Thyroid gland (tissue), 4 donors: ENCODE results near the gene ZFHX2. TPM values are rescaled to one million over a fixed set of nuclear protein-coding genes. Genes with fewer than 3 reads are reported as not detected.

ENCODE experiments used
- DNase-seq, 2 donors: peaks; one replicate each; pipeline ENCODE4 v3.0.0-alpha.2; 2019
- H3K27ac ChIP-seq, 3 donors: fragments of 200-600 bp; sonication (generic); 1 replicate in 2 of 3; 2 replicates in 1 of 3; pipeline ENCODE4 v1.5.1; 2016 to 2019; ENCODE audit warnings: mild to moderate bottlenecking in 1 of 3, moderate library complexity in 1 of 3
- H3K27me3 ChIP-seq: fragments of 200-600 bp; sonication (generic); one replicate; pipeline ENCODE4 v1.5.1; 2019
- H3K36me3 ChIP-seq, 2 donors: fragments of 200-600 bp; sonication (generic); one replicate each; pipeline ENCODE4 v1.5.1; 2016 to 2019
- H3K4me1 ChIP-seq, 2 donors: fragments of 200-600 bp; sonication (generic); one replicate each; pipeline ENCODE4 v1.5.1; 2017 to 2019
- H3K4me3 ChIP-seq, 3 donors: fragments of 200-600 bp; sonication (generic); replicated peaks in 1 of 3; 1 replicate in 2 of 3; 2 replicates in 1 of 3; pipeline ENCODE4 v1.5.1; 2016; ENCODE audit warnings: mild to moderate bottlenecking in 1 of 3
- H3K9me3 ChIP-seq: fragments of 200-600 bp; sonication (generic); one replicate; pipeline ENCODE4 v1.5.1; 2017
- POLR2A ChIP-seq, 2 donors: fragments of 450-650 bp; IDR thresholded peaks; one replicate each; pipeline ENCODE4 v1.6.1; 2017; ENCODE audit warnings: antibody characterized with exemption in 2 of 2, mild to moderate bottlenecking in 2 of 2, moderate library complexity in 1 of 2
- WGBS, 2 donors: methylation state at CpG; one replicate each; pipeline ENCODE4 v1.1.5; 2017; 5-methylcytosine and 5-hydroxymethylcytosine counted together
- intact Hi-C: fragments of 100-400 bp; cut with DNase I; formaldehyde crosslinking; loops from one replicate; pipeline ENCODE4 v1.15.1; 2023
- total RNA-seq, 4 donors: library from RNA; depleted of rRNA; stranded (reverse); fragments of >200 nt; gene quantifications; one replicate each; pipeline ENCODE4 v1.2.3, GENCODE V29; 2016
- TF ChIP-seq, protein P1 (sequence below), 6 experiments: fragments of 200-600 bp in 3 of 6; fragments of 450-650 bp in 3 of 6; sonication (generic) in 3 of 6; IDR thresholded peaks; one replicate each; pipeline ENCODE4 v1.5.1; 2016 to 2019; ENCODE audit warnings: antibody characterized with exemption in 6 of 6, mild to moderate bottlenecking in 2 of 6, inconsistent platforms in 1 of 6, moderate library complexity in 1 of 6

ZFHX2 gene
- total RNA-seq, 4 donors from 2014 or later = 0.46 to 2.3 (median 1.4) TPM

DNA sequence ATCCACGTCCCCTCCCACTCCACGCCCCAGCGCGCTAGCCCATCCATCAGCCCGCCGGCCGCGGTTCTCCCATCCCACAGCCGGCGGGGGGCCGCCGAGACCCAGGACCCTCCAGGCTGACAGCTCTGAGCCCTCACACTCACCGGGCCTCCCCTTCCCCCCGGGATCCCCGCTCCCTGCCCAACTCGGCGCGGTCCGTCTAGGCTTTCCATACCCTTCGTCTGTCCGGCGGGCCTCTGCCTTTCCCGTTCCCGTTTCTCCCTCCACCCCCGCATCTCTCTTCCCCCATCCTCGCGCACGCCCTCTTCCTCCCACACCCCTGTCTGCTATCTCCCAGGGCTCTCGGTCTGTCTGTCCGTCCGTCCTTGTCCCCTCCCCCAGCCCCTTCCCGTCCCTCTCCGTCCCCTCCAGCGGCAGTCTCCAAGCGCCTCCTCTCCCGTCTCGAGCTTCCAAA is 726 bp downstream of the ZFHX2 start:
- TF ChIP-seq, protein P1, sequence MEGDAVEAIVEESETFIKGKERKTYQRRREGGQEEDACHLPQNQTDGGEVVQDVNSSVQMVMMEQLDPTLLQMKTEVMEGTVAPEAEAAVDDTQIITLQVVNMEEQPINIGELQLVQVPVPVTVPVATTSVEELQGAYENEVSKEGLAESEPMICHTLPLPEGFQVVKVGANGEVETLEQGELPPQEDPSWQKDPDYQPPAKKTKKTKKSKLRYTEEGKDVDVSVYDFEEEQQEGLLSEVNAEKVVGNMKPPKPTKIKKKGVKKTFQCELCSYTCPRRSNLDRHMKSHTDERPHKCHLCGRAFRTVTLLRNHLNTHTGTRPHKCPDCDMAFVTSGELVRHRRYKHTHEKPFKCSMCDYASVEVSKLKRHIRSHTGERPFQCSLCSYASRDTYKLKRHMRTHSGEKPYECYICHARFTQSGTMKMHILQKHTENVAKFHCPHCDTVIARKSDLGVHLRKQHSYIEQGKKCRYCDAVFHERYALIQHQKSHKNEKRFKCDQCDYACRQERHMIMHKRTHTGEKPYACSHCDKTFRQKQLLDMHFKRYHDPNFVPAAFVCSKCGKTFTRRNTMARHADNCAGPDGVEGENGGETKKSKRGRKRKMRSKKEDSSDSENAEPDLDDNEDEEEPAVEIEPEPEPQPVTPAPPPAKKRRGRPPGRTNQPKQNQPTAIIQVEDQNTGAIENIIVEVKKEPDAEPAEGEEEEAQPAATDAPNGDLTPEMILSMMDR (IDR thresholded peaks at IDR 0.05) = no peak
- no peak for TF ChIP-seq POLR2A (IDR thresholded peaks at IDR 0.05)
- peaks cover 13 to 16% of the 10 kb centered on the region in 2 donors for H3K4me1 ChIP-seq
- H3K36me3 ChIP-seq = no peaks in the 10 kb centered on the region
- H3K27ac ChIP-seq = no peak overlapping the region
- peak overlapping the region; percentile 23 to 68 (median 56) for H3K4me3 ChIP-seq
- 1 to 2% methylated on average over 37 of the region's 37 CpGs for WGBS, 2 donors
- no peaks in the 10 kb centered on the region for H3K9me3 ChIP-seq
- no peaks in the 10 kb centered on the region for H3K27me3 ChIP-seq
- DNase-seq = no peak
- intact Hi-C loops = no loop called here

DNA sequence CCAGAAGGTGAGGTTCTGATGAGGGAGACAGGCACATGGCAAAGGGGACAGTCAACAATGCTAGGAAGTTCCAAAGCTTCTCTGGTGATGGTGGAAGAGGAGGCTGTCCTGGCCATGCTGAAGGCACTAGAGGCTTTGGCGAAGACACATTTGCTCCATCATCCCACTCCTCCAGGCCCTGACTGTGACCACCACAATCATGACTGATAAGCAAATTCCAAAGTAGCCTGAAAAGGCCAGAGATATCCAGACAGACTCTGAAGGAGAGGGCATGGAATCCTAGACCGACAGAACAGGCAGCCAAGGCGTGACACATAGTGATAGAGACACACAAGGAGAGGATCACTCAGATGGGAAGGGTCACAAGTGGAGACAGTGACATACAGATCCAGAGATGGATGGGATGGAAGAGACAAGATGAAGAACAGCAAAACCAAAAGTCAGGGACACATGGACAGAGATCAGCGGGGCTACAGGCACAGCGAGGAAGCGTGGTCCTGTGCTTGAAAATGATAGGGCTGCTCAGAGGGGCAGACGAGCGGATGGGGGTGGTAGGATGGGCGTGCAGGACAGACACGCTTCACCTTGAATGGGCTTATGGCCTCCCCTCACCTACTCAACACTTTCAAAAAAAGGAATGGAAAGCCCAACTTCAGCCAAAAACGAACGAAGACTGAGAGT is 1.3 kb downstream of the ZFHX2 start:
- Histone ChIP-seq H3K36me3 (no peaks in the 10 kb centered on the region), H3K4me3 (peak overlapping the region in 2 of 3 donors; percentile 56 to 68), H3K4me1 (peaks cover 8 to 12% of the 10 kb centered on the region in 2 donors), H3K9me3 (no peaks in the 10 kb centered on the region), H3K27ac (no peak overlapping the region), H3K27me3 (no peaks in the 10 kb centered on the region)
- 39 to 40% methylated on average over 12 of the region's 12 CpGs for WGBS, 2 donors
- DNase-seq = no peak
- intact Hi-C loops = no loop called here
- TF ChIP-seq, protein P1 (IDR thresholded peaks at IDR 0.05) = no peak
- TF ChIP-seq POLR2A (IDR thresholded peaks at IDR 0.05) = no peak

DNA sequence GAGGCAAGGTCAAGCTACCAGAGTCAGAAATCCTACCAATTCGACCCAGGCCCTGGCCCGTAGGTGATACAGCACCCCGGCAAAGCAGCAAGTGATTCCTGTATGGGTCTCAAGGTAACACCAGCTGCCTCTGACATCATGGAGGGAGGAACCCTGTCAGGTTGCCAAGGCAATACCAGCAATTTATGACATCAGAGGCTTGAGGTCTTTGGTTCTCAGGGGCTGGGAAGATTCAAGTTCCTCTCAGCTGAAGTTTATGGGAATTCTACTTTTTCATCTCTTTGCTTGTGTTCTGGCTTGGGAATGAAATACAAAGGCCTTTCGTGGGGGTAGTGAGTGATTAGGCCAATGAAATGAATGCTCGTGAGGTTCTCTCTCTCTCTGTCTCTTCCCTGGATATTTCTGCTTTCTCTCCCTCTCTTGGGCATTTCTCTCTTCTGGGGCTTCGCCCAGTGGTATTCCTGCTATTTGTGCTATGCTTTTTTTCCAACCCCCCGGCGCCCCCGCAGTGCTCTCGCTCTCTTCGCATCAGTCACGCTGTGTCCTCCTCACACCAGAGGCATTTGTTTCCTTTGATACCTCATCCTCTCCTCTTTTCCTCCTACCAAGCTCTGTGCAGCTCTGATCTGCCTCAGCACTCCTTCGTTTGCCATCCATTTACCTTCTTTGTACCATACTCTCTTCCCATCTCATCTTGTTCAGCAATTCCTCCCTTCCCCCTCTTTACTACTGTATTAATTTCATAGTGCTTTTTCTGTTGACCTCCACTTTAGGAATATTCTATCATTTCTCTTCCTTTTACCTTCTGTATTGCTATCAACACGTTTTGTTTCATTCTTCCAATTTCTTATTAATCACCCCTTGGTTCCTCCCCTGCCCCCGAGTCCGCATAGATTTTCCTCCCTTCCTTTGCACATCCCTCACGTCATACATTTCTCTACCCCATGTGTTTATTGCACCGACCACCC is 2.9 kb downstream of the ZFHX2 start:
- H3K27me3 ChIP-seq = no peaks in the 10 kb centered on the region
- no peak overlapping the region for H3K4me3 ChIP-seq
- DNase-seq = no peak
- no peak overlapping the region for H3K27ac ChIP-seq
- peaks cover 6 to 9% of the 10 kb centered on the region in 2 donors for H3K4me1 ChIP-seq
- WGBS, 2 donors = 63 to 70% methylated on average over 18 of the region's 18 CpGs
- no peaks in the 10 kb centered on the region for H3K36me3 ChIP-seq
- no peak for TF ChIP-seq POLR2A (IDR thresholded peaks at IDR 0.05)
- intact Hi-C loops = no loop called here
- H3K9me3 ChIP-seq = no peaks in the 10 kb centered on the region

DNA sequence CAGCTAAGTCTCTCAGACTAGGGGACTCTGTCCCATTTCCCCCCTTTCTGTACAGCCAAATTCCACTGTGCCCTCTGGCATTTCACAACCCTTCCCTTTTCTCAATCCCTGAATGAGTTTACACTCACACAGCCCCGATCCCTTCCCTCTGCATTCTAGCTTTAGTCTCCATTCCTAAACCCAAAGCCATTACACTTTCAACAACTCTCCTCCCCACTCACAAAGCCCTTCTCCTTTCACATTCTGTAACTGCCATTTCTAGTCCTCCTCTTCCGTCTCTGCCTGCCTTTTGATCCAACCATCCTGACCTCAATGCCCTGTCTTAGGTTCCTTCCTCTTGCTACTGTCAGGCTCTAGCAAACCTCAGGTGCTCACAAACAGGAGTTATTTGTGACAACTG is 3.6 kb downstream of the ZFHX2 start:
- WGBS, 2 donors = 82 to 83% methylated on average over 2 of the region's 2 CpGs
- Histone ChIP-seq H3K27me3 (no peaks in the 10 kb centered on the region), H3K4me3 (no peak overlapping the region), H3K4me1 (peaks cover 6 to 9% of the 10 kb centered on the region in 2 donors), H3K36me3 (no peaks in the 10 kb centered on the region), H3K27ac (no peak overlapping the region), H3K9me3 (no peaks in the 10 kb centered on the region)
- TF ChIP-seq, protein P1 (IDR thresholded peaks at IDR 0.05) = no peak
- no peak for TF ChIP-seq POLR2A (IDR thresholded peaks at IDR 0.05)
- intact Hi-C loops = no loop called here
- no peak for DNase-seq

DNA sequence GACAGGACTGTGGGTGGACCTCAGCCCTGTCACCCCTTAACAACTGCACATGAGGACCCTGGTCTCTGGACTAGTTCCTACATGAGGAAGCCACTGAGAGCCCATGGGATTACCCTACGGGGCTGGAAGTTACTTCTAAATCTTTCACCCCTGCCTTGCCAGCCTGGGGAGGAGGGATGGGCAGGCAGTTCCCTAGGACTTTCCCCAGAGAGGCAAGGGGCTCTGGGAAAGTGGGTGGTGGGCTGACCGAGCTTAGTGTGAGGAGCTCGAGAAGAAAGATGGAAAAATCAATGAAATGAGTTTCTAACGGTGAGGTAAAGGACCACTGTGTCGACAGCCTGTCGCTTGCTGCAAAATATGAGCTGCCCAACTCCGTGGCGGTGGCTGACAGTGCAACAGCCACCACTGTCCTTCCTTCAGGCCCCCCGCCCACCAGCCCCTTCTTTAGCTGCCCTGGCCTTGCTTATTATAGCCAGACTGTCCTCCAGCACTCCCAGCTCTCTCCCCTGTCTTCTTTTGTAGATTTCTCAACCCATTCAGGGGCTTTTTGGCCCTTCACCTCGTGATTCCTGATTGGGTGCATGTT is 5.0 kb downstream of the ZFHX2 start:
- H3K27me3 ChIP-seq = no peaks in the 10 kb centered on the region
- H3K36me3 ChIP-seq = no peaks in the 10 kb centered on the region
- 74 to 81% methylated on average over 10 of the region's 10 CpGs for WGBS, 2 donors
- TF ChIP-seq, protein P1 (IDR thresholded peaks at IDR 0.05) = no peak
- no peak for TF ChIP-seq POLR2A (IDR thresholded peaks at IDR 0.05)
- intact Hi-C loops = no loop called here
- peaks cover 6 to 9% of the 10 kb centered on the region in 2 donors for H3K4me1 ChIP-seq
- no peak overlapping the region for H3K4me3 ChIP-seq
- no peaks in the 10 kb centered on the region for H3K9me3 ChIP-seq
- H3K27ac ChIP-seq = no peak overlapping the region
- DNase-seq = no peak
